GM19372 (cell line): ENCODE measurements around the gene FHL2.
"Not testable (repeated sequence)": the region's sequence is repeated elsewhere in the genome, so short reads cannot be mapped to it uniquely, and the experiment has no call there.

Experiments
- ATAC-seq: cut with Tn5 transposase; IDR thresholded peaks from one replicate; pipeline ENCODE4 v1.9.1; 2021; ENCODE audit warnings: mild to moderate bottlenecking, low read depth, moderate library complexity; ENCODE audit not compliant: unreplicated experiment

The FHL2 gene

DNA sequence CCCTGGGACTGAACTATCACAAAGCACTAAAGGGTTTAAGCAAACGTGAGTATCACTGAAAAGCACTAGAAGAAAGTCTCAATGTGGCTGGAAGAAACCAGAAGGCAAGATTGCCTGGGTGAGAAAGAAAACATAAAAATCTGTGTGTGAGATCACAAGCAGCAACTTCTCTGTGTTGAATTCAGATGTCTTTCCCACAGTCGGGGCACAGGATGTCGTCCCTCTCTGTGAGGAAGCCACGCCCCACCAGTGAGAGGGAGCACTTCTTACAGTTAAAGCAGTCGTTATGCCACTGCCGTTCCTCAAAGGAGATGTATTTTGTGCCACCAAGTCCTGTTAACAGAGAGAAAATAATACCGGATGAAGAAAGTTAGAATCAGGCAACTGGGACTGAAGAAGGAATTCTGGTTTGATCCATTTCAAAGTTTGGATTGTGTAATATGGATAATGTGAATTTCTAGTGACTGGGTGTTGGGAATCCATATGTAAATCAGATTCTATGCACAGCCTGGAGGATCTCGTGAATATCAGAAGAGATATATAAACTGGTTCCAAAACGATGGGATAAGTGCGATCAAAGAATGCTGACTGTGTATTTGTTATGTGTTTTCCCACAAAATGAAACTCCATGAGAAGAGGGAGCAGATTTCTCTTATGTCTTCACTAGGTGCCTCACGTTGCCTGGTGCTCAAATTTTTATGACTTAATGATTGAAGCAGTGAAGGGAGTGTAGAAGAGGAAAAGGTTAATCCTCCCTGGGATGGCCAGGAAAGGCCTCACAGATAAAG lies 37.6 kb downstream of the FHL2 start:
- ATAC-seq = no peak

DNA sequence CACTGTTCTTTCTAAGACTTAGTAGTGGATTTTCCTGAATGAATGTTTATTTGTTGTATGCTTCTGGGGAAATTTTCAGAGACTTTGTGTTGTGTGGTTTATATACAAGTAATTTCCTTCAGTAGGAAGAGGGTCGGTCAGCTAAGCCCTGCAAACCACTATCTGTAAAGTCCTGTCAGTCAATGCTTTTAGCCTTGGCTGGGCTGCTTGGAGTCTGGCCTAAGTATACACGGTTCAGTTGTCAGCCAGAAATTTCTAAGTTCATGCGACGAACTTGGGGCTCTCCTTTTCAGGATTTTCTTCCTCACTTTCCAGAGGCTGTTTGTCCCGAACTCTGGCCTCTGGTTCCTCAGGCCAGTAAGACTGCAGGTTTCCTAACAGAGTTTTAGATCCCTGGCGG lies 40.3 kb downstream of the FHL2 start:
- ATAC-seq = no peak

GRCh38 chr2:105357122-105357521 lies 41.7 kb downstream of the FHL2 start:
- ATAC-seq = no peak

GRCh38 chr2:105344704-105345345 lies 54.0 kb downstream of the FHL2 start:
- ATAC-seq = no peak

DNA sequence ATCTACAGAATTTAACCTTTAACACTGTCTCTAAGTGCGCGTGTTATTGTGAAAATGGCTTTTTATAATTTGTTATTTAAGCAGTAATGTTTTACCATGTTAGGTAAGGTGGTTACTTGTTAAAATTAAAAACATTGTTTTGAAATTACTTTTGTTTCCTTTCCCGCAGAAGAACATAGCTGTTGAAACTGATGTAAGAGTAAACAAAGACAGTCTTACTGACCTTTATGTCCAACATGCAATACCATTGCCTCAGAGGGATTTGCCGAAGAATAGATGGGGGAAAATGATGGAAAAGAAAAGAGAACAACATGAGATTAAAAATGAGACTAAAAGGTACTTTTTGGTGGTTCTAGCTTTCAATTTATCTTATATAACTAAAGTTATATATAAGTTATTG lies 59.4 kb downstream of the FHL2 start:
- ATAC-seq = no peak

GRCh38 chr2:105338020-105338385 lies 60.8 kb downstream of the FHL2 start:
- no peak for ATAC-seq

- peak; percentile 93 for ATAC-seq
Observed at GRCh38 chr2:105337122-105338019, 61.5 kb downstream of the FHL2 start, which contains the start of gene C2orf49. TSS of gene C2orf49 (plus strand) at chr2:105337540. CDS start at chr2:105337588, 48 bp downstream.

DNA sequence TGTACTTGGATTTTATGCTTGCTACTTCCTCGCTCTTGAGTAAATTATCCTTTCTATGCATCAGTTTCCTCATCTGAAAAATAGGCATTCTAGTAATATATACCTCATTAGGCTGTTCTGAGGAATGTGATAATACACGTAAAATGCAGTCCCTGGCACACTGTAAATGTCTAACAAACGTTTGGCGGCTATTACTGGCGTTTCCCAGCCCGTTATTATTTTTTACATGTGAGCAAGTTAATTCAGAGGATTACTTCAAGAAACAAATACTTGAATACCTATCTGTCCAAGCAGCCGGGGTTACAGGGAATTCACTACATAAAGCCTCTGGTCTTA lies 62.1 kb downstream of the FHL2 start:
- no peak for ATAC-seq

DNA sequence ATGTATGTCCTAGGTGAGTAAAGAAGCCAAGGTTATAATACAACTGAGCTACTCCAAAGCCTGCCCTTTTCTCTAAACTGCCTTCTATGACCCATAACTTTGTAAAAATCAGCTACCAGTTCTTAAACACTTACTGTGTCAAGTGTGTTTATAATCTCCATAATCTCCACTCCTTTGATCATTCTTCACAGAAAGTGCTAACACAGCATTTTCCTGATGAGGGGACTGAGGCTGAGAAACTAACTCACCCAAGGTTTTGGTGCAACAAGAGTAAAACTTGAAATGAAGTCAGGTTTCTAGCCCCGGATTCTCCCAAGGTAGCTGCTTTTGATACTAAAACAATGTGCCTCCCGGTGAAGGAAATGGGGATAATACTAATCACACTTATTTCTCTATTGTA lies 63.4 kb downstream of the FHL2 start:
- ATAC-seq = no peak

DNA sequence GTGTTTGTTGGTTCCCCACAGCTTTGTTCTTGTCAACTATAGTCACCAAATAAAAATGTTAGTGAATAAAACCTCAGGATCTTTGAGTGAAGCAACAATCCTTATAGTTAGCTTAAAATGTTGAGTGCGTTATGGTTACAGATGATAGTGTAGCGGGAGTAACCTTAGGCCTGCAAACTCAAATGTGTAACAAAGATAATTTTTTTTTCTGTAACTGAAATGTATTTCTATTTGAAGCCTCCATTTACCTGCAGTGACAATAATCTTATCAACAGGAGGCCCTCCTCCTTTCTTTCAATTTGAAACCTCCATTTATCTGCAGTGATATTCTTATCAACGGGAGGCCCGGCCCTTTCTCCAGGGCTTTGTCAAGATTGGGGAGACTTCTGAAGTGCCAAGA lies 64.6 kb downstream of the FHL2 start:
- no peak for ATAC-seq

DNA sequence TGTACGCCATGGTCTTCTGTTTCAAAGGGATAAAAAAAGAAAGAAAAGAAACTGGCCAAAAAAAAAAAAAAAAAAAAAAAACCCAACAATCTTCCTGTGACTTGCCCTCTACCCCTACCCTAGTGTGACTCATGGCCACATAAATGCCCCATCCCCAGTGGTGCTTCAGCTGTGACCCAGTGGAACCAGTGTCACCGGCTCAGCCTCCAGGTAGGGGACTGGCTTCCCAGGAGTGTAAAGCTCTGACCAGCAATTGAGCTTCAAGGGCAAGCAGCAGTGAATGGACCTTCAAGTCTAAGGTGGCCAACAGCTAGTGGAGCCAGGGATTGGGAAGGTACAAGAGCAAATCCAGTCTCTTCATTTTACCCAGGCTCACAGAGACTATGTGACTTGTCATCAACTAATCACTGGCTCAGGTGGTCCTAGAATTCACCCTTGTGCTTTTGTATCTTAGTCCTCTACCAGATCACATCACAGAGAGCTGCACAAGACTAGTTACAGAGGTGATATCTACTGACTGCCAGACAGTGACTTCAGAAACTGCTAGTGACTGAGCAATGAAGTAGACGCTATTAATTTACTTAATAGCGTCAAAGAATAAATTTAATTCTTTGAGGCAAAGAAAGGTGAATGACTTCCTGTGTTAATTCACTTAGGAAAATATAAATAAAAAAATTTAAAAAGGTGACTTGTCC lies 68.0 kb downstream of the FHL2 start:
- no peak for ATAC-seq

DNA sequence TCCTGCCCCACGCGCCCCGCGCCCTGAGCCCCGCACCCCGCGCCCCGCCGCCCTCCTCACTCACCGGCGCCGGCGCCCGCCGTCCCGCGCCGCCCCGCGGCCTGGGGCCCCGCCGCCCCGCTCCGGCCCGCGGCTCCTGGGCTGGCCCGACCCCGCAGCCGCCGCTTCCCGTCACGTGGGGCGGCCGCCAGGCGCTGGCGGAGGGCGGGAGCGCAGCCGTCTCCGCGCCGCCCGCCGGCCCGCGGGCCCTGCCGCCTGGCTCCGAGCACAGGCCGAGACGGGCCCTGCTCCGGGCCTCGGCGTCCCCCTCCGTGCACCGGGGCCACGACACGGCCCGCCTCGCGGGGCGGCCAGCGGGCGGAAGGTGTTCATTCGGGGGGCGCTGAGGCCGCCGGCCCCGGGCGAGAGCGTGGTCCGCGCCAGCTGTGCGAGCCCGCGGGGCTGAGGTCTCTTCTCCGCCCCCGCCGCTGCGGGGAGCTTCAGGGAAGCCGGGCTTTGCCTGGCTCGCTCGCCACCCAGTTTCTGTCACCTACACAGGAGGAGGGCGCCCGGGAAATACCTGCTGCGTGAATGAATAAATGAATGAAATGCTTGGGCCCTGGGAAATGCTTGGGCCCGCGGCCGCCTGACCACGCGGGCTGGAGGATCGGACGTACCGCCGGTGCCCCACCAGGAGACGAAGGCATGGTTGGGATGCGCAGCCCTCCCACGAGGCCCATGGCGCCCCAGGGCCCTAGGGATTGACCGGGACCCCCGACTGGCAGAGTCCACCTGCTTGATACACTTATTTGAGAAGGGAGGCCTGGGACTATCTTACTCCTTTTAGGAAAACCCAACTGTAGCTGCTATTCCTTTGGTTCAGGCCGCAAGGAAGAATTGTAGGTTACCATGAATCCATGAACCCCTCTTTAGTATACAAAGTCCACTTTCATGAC lies 69.0 kb downstream of the FHL2 start, which contains the start of gene TGFBRAP1:
TSS of gene TGFBRAP1 (minus strand) at position 175 of the 935 bp plus-strand sequence. CDS start 21,434 bp downstream, outside the sequence.
- ATAC-seq = peak; percentile 73

- ATAC-seq = no peak
Observed at GRCh38 chr2:105329197-105329554, 69.7 kb downstream of the FHL2 start.

- ATAC-seq = peak; percentile 25
Observed at GRCh38 chr2:105328281-105329196, 70.3 kb downstream of the FHL2 start.

GRCh38 chr2:105327690-105328089 lies 71.2 kb downstream of the FHL2 start:
- no peak for ATAC-seq

GRCh38 chr2:105327271-105327670 lies 71.6 kb downstream of the FHL2 start:
- ATAC-seq = not testable (repeated sequence)

DNA sequence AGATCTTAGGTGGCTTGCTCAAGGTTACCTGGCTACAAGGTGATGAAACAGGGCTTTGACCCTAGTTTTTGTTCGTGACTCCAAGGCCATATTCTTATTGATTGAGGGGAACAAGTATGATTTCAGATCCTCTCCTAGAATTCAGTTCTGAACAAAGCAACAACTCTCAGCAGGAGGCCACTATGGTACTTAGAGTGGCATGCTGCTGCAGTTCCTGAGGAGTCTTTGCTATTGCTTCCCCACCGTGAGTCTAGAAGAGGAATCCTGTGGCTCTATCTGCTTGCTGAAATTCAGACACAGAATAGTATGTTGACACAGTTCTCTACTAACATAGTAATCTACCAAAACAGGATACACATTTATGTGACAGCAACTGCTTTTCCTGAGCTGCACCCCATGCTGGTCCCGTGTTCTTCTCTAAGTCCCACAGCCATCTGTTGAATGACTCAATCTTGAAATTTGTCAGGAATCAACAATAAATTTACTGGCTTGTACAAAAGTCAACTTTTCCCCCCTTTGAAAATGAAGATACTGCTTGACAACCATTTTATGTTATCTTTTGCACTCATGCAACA lies 73.4 kb downstream of the FHL2 start:
- no peak for ATAC-seq

- ATAC-seq = no peak
Observed at GRCh38 chr2:105324732-105325131, 74.1 kb downstream of the FHL2 start.
